Measurements from ENCODE around the gene MCHR1. TPM values are rescaled to one million over a fixed set of nuclear protein-coding genes. Genes with fewer than 3 reads are reported as not detected.

MCHR1 gene
- total and polyA plus RNA-seq, 2 of the 4 experiments (the other 2 are of a cell fraction): 1.4 to 3.2 TPM

DNA sequence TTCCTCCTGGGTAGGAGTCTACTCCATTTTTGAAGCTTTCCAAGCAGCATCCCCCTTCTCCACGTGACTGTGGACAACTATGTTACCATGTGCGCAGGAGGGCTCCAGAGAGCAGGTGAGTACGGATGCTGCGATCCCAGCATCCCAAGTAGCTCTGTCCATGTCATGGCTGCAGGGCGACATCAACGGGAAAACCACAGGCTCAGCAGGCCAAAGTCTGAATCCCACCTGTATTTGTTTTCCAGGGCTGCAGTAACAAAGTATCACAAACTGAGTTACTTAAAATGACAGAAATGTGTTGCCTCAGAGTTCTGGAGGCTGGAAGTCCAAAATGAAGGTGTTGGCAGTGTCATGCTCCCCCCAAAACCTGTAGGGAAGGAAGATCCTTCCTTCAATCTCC lies 40.3 kb downstream of the MCHR1 start:
- CTCF ChIA-PET: no interaction called here
- dilution Hi-C loops (cut with HindIII; ENCODE audit: low sequenced_read_pairs, unreplicated experiment): no loop called here

More for the DNA sequence above, 40.3 kb downstream of the MCHR1 start:
- peak overlapping the region; percentile 41 for H2AFZ ChIP-seq (replicated peaks; ENCODE audit: low read length, poor library complexity)
- POLR2A ChIA-PET (ENCODE audit: unreplicated experiment): no interaction called here
- intact Hi-C loops (cut with micrococcal nuclease): no loop called here
- H2AK5ac ChIP-seq (ENCODE audit: low read depth, low read length): peak overlapping the region; percentile 80; the same call in 1 of the 2 replicates
- peak overlapping the region; percentile 61 for H3K14ac ChIP-seq (replicated peaks; ENCODE audit: low read depth, low read length)
- no peak overlapping the region for H3K4me3 ChIP-seq (ENCODE audit: insufficient read depth, low read depth, low read length)
- no peak overlapping the region for H4K91ac ChIP-seq (ENCODE audit: insufficient read depth, low read depth, low read length)
- peak overlapping the region; percentile 60; the same call in 1 of the 2 replicates for H3K4ac ChIP-seq (ENCODE audit: low read depth, low read length)
- no peak overlapping the region for H3K27ac ChIP-seq (ENCODE audit: insufficient read depth, low read length)
- DNase-seq (no peak), ATAC-seq (ENCODE audit: low read depth) (no peak)
- no peak overlapping the region for H3K9ac ChIP-seq (ENCODE audit: low read depth, low read length)
- H3K27me3 ChIP-seq (ENCODE audit: control insufficient read depth, insufficient read depth, low read length): no peaks in the 10 kb centered on the region
- no peak overlapping the region for H2AK9ac ChIP-seq (replicated peaks; ENCODE audit: low read depth, low read length, poor library complexity)
- BruUV-seq (replicated peaks): no TSS peak
- no peak overlapping the region for H3K18ac ChIP-seq (ENCODE audit: low read depth, low read length)
- H4K5ac ChIP-seq (ENCODE audit: low read depth, low read length): no peak overlapping the region
- peaks cover 9% of the 10 kb centered on the region for H3K4me1 ChIP-seq (ENCODE audit: control insufficient read depth, insufficient read depth, low read length)
- no peaks in the 10 kb centered on the region for H3K79me1 ChIP-seq (ENCODE audit: low read depth in 1 of 2, low read length in 2 of 2)
- H3K56ac ChIP-seq (ENCODE audit: extremely low read depth, insufficient read depth, low read length): no peak overlapping the region
- H3K36me3 ChIP-seq (ENCODE audit: control insufficient read depth, insufficient read depth, low read length): no peaks in the 10 kb centered on the region
- no peak overlapping the region for H3K23ac ChIP-seq (ENCODE audit: low read depth, low read length)
- no peak overlapping the region for H3K4me2 ChIP-seq (ENCODE audit: low read depth, low read length)
- in situ Hi-C loops (cut with MboI; ENCODE audit: low sequenced_read_pairs): no loop called here
- H4K8ac ChIP-seq (ENCODE audit: low read depth in 2 of 2, low read length in 2 of 2): peak overlapping the region in 1 of 2 experiments; percentile 28; a peak in 1 of 4 replicates
- peaks cover 14% of the 10 kb centered on the region; the same call in 1 of the 2 replicates for H3K9me1 ChIP-seq (ENCODE audit: insufficient read depth, low read length)
- H2BK5ac ChIP-seq (ENCODE audit: low read depth, low read length, poor library complexity, severe bottlenecking): no peak overlapping the region
- H3K9me3 ChIP-seq (ENCODE audit: control insufficient read depth, insufficient read depth, low read length): no peaks in the 10 kb centered on the region
- no peak overlapping the region; the same call in 2 of the 3 replicates for H2BK15ac ChIP-seq (ENCODE audit: low read depth, low read length)
- H2BK20ac ChIP-seq (ENCODE audit: low read depth, low read length): peak overlapping the region; percentile 75; the same call in 1 of the 2 replicates
- TF ChIP-seq POLR2A (IDR thresholded peaks at IDR 0.05; ENCODE audit: low read depth, low read length) (no peak), MXI1 (IDR thresholded peaks at IDR 0.05; ENCODE audit: borderline replicate concordance, low read depth, low read length) (no peak), CEBPB (IDR thresholded peaks at IDR 0.05; ENCODE audit: low read depth, low read length) (no peak), CHD1 (IDR thresholded peaks at IDR 0.05; ENCODE audit: low read depth, low read length) (no peak), FOS (IDR thresholded peaks at IDR 0.05; ENCODE audit: low read depth, low read length) (no peak), RFX5 (IDR thresholded peaks at IDR 0.05; ENCODE audit: low read depth, low read length) (no peak), NFE2L2 (IDR thresholded peaks at IDR 0.05; ENCODE audit: low read depth, low read length) (no peak), BHLHE40 (IDR thresholded peaks at IDR 0.05; ENCODE audit: low read depth, low read length) (no peak), SMC3 (IDR thresholded peaks at IDR 0.05; ENCODE audit: low read depth, low read length) (no peak), RCOR1 (IDR thresholded peaks at IDR 0.05; ENCODE audit: insufficient replicate concordance, low read length) (no peak), USF2 (IDR thresholded peaks at IDR 0.05; ENCODE audit: low read depth, low read length) (no peak)
- TF ChIP-seq, protein P1, sequence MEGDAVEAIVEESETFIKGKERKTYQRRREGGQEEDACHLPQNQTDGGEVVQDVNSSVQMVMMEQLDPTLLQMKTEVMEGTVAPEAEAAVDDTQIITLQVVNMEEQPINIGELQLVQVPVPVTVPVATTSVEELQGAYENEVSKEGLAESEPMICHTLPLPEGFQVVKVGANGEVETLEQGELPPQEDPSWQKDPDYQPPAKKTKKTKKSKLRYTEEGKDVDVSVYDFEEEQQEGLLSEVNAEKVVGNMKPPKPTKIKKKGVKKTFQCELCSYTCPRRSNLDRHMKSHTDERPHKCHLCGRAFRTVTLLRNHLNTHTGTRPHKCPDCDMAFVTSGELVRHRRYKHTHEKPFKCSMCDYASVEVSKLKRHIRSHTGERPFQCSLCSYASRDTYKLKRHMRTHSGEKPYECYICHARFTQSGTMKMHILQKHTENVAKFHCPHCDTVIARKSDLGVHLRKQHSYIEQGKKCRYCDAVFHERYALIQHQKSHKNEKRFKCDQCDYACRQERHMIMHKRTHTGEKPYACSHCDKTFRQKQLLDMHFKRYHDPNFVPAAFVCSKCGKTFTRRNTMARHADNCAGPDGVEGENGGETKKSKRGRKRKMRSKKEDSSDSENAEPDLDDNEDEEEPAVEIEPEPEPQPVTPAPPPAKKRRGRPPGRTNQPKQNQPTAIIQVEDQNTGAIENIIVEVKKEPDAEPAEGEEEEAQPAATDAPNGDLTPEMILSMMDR (conservative IDR thresholded peaks at IDR 0.05; ENCODE audit: low read depth, low read length): no peak
- TF ChIP-seq, protein P2, sequence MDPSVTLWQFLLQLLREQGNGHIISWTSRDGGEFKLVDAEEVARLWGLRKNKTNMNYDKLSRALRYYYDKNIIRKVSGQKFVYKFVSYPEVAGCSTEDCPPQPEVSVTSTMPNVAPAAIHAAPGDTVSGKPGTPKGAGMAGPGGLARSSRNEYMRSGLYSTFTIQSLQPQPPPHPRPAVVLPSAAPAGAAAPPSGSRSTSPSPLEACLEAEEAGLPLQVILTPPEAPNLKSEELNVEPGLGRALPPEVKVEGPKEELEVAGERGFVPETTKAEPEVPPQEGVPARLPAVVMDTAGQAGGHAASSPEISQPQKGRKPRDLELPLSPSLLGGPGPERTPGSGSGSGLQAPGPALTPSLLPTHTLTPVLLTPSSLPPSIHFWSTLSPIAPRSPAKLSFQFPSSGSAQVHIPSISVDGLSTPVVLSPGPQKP (IDR thresholded peaks at IDR 0.05; ENCODE audit: borderline replicate concordance, low read depth, low read length): no peak
- no peaks in the 10 kb centered on the region for H4K20me1 ChIP-seq (ENCODE audit: insufficient read depth, low read length)
- no CpG with 5 or more reads among the region's 6 CpGs for WGBS, 2 experiments (ENCODE audit: extremely low coverage in 2 of 2, insufficient read length in 1 of 2)
- peak overlapping the region; percentile 36; the same call in 1 of the 2 replicates for H2BK120ac ChIP-seq (ENCODE audit: low read depth, low read length)
